Stimulated activated CD4-positive, alpha-beta T cell treated with anti-CD3 and anti-CD28 coated beads, Interleukin-4, amount 100 ng/mL, for 48 hours (primary cell): ENCODE results near the gene CDS1.
"Not testable (repeated sequence)": the region's sequence is repeated elsewhere in the genome, so short reads cannot be mapped to it uniquely, and the experiment has no call there.

Experiments
- DNase-seq, 2 donors: peaks; one replicate each; pipeline ENCODE4 v3.0.0-alpha.2; 2020; ENCODE audit warnings: low read depth in 2 of 2

CDS1 gene

DNA sequence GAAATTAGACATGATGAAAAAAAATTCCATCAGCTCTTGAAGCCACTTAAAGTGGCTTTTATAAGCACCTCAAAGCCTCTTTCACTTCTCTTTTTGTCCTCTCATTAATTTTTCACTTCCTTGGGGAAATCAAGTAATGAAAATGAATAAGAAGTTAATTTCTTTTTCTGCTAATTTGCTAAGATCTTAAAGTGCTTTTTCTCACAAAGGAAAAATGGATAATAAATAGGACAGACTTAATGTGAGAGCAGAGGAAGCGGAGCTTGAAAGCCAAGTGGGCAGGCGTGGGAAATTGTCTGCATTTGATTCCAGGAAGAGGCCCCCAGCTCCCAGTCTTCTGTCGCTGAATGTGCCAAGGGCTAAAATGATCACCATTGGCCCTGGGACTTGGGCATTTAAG is 28.6 kb downstream of the CDS1 start:
- no peak for DNase-seq

DNA sequence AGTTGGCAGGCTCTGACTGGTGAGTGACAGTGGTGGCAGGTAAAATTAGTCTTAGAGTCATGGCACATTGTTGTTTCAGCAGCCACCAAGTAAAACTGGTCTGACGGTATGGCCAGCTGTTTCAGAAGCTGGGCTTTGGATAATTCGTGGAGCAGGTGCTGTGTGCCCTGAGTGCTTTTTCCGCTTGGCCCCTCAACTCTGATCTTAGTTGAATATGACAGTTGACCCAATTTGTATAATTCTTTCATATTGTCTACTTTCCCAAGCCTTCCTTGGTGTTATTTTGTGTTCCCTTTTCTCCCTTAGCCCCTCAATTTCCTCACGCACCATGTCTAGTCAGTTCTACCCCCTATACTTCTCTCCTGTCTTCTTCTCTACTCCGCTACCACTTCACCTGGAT is 32.0 kb downstream of the CDS1 start:
- DNase-seq: no peak

DNA sequence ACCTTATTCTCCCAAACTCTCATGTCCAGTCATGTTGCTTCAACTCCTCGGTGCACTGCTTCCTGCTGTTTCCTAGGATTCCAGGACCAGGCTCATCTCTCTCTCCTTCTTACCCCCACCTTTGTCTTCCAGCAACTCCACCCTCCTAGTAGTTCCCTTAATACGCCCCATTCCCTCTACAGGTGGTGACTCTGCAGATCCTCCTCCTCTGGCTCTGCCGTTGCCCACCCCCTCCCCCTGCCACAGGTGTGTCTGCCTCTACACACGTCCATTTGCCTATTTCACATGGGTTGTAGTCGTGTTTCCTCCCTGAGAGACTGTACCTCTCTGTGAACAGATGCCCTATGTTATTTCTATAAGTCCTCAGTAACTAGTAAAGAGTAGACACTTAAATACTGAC is 32.4 kb downstream of the CDS1 start:
- DNase-seq: no peak

DNA sequence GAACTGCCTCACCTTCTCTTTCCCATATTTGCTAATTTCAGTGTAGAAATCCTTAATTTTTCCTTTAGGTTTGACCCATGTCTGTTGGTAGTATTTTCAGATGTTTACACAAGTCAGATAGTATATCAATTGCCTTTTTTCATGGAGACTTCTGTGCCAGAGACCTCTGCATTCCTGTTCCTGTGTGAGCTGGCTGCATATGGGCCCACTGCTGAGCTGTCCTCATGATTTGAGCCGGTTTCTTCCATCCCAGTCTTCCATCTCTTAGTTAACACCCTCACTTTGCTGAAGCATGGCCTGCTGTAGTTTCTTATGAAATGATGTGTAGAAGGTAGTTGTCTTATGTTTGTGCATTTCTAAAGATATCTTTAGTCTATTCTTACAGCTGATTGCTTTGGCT is 40.0 kb downstream of the CDS1 start:
- DNase-seq: no peak

DNA sequence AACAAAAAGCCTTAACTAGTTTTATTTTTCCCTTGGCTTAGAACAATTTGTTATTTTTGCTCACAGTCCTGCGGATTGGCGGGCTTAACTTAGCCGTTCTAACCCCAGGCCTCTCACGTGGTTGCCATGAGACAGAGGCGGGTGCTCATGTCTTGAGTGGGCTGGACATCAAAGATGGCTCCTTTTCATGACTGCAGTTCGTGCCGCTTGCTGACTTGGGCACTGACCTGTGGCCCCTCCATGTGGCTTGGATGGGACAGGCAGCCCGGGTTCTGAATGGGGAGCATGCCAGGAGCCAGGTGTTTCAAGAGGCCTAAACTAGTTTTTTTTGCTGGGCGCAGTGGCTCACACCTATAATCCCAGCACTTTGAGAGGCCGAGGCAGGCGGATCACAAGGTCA is 40.7 kb downstream of the CDS1 start:
- no peak for DNase-seq

DNA sequence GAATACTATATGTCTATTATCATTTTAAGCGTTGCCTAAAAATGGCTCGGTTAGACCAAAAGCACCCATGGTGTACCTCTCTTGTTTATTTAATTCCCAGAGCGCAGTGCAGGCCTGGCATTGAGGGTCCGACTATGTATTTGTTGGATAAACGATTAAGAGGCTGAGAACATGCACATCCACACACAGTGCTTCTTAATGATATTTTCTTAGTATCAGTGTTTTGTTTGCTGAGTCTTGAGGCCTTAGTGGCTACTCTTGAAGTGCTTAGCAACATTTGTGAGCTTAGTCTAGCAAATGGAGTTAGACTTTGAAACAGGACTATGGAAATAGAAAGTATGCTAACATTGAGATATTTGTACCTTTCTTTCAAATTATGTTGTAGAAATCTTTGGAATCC is 43.7 kb downstream of the CDS1 start:
- no peak for DNase-seq

DNA sequence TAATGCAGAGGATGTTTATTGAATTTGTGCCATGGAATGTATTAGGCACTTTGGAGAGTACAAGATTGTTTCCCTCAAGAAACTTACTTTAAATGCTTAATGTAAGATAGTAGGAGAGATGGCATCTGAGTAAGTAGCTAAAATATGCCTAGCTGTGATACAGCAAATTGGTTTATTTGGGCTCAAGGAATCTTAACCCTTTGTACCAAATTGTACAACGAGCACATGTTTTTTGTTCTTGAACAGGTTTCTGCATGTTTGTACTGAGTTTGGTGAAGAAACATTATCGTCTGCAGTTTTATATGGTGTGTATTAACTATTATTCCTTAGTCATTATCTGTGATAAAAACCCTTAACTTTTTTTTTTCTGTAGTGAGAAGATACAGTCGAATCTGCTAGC is 48.6 kb downstream of the CDS1 start:
- no peak for DNase-seq

DNA sequence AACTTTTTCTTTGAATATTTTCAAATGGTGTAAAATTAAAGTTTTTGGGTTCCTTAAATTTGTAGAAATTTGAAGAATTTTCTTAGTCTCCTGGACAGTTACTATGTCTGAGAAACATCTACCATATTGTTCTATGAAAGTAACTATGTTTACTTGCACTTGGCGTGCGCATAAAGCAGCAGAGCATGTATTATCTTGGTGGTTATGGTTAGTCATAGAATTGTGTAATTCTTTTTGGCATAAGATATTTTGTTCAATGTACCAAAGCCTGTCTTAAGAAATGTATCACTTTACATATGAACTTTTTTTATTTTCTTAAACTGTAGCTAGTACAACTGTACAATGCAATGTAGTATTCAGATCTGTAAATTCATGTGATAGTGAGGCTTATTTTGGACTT is 49.2 kb downstream of the CDS1 start:
- no peak for DNase-seq

DNA sequence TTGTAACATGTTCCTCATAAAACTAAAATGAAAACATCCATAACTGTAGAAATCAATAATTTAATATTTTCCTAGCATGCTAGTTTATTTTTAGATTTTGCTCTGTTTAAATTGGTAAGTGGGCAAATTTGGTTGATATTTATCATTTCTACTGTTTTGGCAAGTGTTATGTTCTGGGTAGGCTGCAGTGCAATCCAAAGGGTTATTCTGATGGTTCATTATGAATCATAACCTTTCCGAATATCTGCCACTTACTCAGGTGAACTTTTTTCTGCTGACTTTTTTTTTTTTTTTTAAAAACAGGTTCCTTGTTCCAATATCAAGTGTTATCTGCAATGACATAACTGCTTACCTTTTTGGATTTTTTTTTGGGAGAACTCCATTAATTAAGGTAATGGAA is 52.0 kb downstream of the CDS1 start:
- no peak for DNase-seq

DNA sequence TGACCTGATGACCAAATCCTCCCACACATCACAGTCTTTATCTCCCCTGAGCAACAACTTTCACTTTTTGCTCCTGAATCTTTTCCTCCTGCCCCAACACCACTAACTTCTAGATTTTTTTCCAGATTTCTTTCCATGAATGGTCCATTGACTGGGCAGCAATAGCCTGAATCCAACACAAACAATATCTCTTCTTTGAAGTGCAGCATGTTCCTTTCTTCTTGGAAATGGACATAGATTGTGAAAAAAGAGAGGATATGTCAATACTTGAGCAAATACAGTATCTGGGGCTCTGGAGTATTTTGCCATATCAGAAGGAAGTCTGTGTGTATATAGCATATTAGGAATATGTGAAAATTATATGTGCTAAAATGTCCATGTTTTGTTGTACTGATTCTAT is 55.2 kb downstream of the CDS1 start:
- no peak for DNase-seq

DNA sequence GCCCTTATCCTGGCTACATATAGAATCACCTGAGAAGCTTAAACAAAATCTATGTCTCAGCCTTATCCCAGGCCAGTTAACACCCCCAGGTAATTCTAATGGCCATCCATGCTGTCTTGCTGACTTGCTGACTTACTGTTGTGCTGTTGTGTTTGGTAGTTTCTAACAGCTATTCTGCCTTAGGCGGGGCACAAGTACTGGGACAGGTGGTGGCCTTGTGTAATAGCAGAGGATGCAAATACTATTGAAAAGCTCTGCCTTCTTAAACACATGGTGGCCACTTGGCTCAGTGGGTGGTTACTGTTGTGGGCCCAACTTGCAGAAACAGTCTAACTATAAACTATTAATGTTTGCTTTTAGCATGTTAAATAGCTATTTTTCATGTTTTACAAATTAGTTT is 56.2 kb downstream of the CDS1 start:
- no peak for DNase-seq

DNA sequence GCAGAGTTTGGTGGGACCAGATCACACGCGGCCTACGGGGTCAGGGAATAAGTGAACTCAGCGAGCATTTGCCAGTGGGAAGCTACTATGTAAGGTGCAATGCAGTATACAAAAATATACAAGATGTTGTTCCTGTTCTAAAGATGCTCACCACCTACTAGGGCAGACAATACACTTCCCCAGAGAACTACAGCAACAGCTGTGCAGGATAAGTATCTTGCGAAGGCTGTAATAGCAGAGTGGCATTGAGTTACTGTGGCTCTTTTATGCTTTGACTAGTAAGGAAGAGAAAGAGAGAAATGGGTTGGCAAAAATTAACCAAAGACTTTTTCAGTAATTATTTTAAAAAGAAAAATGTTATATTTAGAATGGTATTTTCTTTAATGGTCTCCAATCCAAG is 61.2 kb downstream of the CDS1 start:
- DNase-seq: no peak

DNA sequence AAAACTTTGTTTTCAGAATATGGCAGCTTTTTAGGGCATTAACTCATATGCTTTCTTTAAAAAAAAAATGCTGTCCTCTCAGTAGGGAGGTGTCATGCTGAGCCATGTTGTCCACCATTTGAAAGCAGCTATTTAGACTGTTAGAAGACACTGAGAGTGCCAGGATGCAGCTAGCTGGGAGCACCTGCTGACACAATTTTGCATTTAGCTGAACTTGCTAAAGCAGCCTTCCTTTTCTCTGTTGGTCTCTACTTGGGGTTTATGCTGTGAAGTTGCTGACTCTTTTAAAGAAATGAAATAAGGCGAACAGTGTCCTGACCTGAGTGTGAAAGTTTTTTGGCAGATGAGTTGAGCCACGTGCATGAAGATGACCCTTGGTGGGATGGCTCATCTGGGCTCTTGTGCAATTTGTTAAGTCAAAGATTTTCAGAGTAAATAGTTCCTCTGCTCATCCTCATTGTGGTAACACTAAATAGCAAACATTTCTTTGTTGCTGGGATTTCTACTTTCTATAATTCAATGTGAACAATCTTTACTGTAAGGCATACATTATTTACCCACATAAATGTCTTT is 64.5 kb downstream of the CDS1 start:
- DNase-seq: no peak

DNA sequence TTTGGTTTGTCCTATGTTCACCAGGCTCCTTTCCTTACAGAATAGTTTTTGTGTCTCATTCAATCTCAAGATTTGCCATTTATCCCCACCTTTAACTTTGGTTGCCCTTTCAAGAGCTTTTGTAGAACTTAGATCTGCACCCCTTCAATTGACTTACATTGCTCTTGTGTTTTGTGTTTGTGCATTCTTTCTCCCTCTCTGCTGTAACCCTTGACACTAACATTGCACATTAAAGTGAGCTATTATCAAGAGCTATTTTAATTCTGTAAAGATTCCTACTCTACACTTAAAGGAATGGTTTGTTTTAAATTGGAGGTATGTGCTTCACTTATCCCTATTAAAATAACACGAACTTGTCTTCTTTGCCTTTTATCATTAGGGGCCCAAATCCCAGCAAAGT is 65.3 kb downstream of the CDS1 start:
- DNase-seq: no peak

DNA sequence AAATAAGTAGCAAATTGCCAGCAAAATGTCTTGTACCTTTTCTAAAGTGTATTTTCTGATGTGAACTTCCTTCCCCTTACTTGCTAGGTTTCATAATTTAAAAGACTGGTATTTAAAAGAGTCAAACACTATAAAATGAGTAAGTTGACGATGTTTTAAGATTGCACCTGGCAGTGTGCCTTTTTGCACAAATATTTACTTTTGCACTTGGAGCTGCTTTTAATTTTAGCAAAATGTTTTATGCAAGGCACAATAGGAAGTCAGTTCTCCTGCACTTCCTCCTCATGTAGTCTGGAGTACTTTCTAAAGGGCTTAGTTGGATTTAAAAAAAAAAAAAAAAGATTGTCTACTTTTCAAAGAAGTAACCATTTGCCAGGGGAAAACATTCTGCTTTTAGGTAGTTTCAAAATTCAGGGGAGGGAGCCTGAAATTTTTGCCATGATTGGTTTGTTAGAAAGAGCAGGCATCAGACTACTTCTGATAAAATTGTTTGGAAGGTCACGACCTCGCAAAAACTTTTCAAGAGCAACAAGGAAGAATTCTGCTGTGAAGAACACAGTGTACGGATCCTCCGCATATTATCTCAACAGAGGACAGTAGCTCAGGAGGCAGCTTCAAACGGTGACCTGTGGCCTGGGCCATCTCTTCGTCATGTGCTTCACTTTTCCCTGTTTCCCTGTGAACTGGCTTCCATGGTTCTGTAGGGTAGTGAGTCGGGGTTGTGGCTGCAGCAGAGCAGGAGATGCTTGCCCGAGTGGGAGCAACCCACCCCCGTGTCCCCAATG is 66.1 kb downstream of the CDS1 start:
- DNase-seq: no peak

DNA sequence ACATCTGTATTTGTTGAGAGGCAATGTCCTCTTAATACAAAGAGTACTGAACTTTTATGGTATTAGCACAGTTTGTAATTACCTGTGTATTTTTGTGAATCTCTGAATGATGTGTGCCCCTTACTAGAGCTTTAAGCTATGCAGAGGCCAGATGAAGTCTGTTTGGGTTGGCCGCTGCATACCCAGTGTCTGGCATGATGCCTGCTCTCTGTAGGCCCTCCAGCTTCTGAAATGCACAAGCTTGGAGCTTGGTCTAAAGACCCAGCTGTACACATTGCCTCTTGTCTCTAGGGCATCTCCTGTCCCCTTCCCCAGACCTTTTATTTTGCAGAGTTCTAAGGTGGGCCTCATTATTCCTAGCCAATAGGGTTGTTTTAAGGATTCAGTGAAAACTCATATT is 68.6 kb downstream of the CDS1 start:
- no peak for DNase-seq

DNA sequence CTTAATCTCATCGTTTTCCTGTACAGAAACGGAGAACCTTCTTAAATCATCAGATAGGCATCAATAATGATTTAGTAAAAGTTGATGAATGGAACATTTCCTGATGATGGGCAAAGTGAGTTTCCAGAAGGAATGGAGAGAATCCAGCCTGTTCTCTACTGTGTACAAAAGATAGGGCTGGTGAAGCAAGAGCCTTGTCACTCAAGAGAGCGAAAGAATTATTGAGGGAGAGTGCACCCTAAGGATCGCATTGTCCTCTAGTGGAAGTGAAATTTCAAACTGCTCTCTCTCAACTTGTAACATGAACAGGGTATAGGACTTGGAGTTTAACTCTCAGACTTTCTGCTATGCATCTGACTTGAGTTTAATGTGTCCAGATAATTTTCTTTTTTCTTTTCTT is 69.6 kb downstream of the CDS1 start:
- no peak for DNase-seq

DNA sequence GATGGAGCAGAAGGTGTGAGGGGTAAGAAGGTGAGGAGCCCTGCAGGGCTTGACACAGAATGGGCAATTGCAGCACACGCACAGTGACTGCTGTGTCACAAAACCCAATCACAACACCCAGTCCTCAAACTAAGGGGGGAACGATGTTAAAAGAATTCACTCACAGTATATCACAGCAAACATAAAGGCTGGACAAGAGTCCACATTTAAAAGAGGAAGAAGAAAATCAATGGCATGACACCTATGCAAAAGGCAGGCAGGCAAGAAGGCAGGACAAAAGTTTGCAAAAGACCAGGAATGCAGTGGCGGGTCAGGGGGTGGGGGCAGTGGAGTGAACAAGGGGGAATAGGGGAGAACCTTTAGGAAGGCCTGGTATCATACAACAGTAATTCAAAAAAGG is 77.7 kb downstream of the CDS1 start:
- no peak for DNase-seq

DNA sequence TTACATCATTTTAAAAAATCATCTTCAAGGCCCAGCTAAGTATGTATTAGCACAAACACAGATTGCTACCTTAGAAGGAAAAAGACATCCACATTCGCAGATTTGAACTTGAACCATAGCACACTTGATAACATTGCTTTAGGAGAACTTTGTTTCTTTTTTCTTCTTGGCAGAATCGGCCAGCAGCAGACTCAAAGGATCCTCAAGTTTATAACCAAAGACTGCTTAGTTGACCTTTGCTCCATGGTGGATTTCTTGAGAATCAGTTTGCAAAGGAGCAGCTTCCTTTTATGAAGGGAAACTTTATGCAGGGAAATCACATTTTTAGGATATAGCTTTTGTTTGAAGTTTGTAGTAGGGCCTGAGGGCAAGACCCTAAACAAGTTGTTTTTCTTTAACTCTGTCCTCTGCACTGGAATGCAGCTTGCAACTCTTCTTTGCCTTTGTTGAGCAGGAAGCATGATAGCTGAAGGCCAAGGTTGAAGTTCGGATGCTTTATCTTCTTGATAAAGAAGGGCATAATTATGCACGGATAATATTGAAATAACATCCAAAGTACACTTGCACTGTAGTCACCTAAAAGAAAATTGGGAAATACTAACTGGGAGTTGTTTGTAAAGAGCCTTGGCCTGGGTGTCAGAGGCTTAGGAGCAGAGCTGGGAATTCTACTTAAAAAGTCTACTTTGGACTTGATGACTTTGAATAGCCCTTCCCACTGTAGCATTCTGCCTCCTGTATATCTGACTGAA is 78.4 kb downstream of the CDS1 start:
- DNase-seq: no peak

DNA sequence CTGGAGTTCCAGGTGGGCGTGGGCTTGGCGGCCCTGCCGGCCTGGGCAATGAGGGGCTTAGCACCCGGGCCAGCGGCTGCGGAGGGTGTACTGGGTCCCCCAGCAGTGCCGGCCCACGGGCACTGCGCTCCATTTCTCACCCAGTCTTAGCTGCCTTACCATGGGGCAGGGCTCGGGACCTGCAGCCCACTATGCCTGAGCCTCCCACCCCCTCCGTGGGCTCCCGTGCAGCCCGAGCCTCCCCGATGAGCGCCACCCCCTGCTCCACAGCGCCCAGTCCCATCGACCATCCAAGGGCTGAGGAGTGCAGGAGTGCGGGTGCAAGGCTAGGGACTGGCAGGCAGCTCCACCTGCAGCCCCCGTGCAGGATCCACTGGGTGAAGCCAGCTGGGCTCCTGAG is 81.8 kb downstream of the CDS1 start:
- not testable (repeated sequence) for DNase-seq

DNA sequence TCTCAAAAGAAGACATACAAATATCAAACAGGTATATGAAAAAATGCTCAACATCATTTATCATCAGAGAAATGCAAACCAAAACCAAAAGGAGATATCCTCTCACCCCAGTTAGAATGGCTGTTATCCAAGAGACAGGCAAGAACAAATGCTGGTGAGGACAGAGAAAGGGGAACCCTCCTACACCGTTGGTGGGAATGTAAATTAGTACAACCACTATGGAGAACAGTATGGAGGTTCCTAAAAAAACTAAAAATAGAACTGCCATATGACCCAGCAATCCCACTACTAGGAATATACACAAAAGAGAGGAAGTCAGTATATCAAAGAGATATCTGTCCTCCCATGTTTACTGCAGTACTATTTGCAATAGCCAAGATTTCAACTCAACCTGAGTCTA is 83.5 kb downstream of the CDS1 start:
- no peak for DNase-seq

DNA sequence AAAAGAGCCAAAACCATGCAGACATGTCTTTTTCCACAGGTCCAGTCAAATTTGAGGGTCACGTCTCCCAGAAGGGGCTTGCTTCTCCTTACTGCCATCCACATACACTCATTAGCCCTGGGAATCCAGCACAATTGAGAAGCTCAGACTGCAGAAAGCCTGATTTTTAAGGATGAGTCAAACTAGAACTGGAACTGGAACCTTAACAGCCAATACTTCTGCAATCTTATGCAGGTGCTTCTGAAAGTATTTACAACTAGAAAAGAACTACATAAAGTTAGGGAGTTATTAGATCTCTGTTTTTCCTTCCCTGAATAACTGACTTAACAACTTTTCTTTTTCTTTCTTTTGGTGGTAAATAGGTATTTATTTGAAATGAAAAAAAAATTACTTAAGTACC is 86.3 kb downstream of the CDS1 start:
- no peak for DNase-seq

DNA sequence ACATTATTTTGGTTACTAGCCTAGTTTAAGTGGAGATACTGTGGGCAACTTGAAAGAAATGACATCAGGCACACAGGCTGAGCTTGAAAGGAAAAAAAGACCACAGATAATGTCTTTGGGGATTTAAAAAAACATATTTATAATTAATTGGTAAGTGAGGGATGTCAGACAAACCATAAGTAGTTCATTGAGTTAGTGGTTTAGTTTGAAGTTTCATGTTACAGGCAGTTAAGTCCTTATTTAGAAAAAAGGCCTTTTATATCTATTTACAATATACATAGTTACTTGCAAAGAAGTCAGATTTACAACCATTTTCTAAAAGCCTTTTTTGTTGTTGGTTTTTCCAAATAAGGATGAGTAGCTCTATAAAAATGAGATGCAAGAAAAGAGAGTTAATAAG is 89.2 kb downstream of the CDS1 start:
- DNase-seq: no peak
